GM12878 (cell line): Measurements from ENCODE around the gene MST1. TPM values are rescaled to one million over a fixed set of nuclear protein-coding genes. Genes with fewer than 3 reads are reported as not detected.
"Not testable (repeated sequence)": the region's sequence is repeated elsewhere in the genome, so short reads cannot be mapped to it uniquely, and the experiment has no call there.

Experiments used
- ATAC-seq: fragments of 200-7000 bp; cut with Tn5 transposase; 3 replicates; pipeline ENCODE4 v1.9.1; 2020; ENCODE audit warnings: mild to moderate bottlenecking, moderate library complexity
- BruUV-seq: library from RNA; stranded (reverse); fragments of 400-500 nt; replicated peaks from 2 replicates; lab custom pipeline; 2021; lab: Mats Ljungman, UMichigan
- CTCF ChIA-PET: fragments of 300-600 bp; sonication (Branson Sonifier 250); formaldehyde crosslinking; extraction: SDS; loops from one replicate; lab custom pipeline; 2021; ENCODE audit warnings: inconsistent platforms; lab: Yijun Ruan, JAX
- POLR2A ChIA-PET: fragments of 350-600 bp; formaldehyde crosslinking; extraction: SDS; loops from one replicate; lab custom pipeline; 2021; ENCODE audit warnings: inconsistent platforms; lab: Charles Lee
- RAD21 ChIA-PET: fragments of 300-600 bp; sonication (Branson Sonifier 250); formaldehyde crosslinking; loops from one replicate; lab custom pipeline; 2023; ENCODE audit warnings: antibody characterized with exemption; ENCODE audit not compliant: unreplicated experiment; lab: Charles Lee
- SMC1A ChIA-PET: fragments of 300-600 bp; sonication (Branson Sonifier 250); formaldehyde crosslinking; loops from one replicate; lab custom pipeline; 2023; ENCODE audit not compliant: unreplicated experiment, uncharacterized antibody; lab: Charles Lee
- DNase-seq: peaks from one replicate; pipeline ENCODE4 v3.0.0-alpha.2; 2011; ENCODE audit warnings: low read depth, low spot score
- FAIRE-seq: peaks from 3 replicates; lab custom pipeline; 2011; peaks lifted over from hg19 to GRCh38; lab: Jason Lieb, UNC
- H2AFZ ChIP-seq: 2 replicates; pipeline ENCODE4 v1.6.0; 2011; ENCODE audit warnings: low read depth, low read length, control low read depth; ENCODE audit not compliant: control insufficient read depth
- H3K27ac ChIP-seq: 2 replicates; pipeline ENCODE4 v1.5.1; 2011; ENCODE audit warnings: control low read depth; ENCODE audit not compliant: control insufficient read depth, insufficient read depth
- H3K27me3 ChIP-seq, 2 experiments: replicated peaks in 1 of 2; 2 replicates each; pipeline versions ENCODE4 v1.6.0 to v1.6.1; 2011; ENCODE audit warnings: low read length in 1 of 2; ENCODE audit not compliant: control insufficient read depth in 2 of 2, insufficient read depth in 2 of 2
- H3K36me3 ChIP-seq, 2 experiments: 2 replicates each; pipeline ENCODE4 v1.5.1; 2011; ENCODE audit warnings: low read length in 1 of 2; ENCODE audit not compliant: control insufficient read depth in 2 of 2, insufficient read depth in 2 of 2
- H3K4me1 ChIP-seq: 2 replicates; pipeline ENCODE4 v1.6.1; 2011; ENCODE audit warnings: mild to moderate bottlenecking, low read length, moderate library complexity, mixed read lengths; ENCODE audit not compliant: control insufficient read depth, insufficient read depth
- H3K4me2 ChIP-seq: 2 replicates; pipeline ENCODE4 v1.6.0; 2011; ENCODE audit warnings: control low read depth; ENCODE audit not compliant: control insufficient read depth, insufficient read depth
- H3K4me3 ChIP-seq: fragments of 200-600 bp; sonication (generic); 2 replicates; pipeline ENCODE4 v1.5.1; 2016
- H3K79me2 ChIP-seq: 2 replicates; pipeline ENCODE4 v1.6.0; 2011; ENCODE audit warnings: low read length; ENCODE audit not compliant: control insufficient read depth, insufficient read depth
- H3K9ac ChIP-seq: 2 replicates; pipeline ENCODE4 v1.8.0; 2011; ENCODE audit warnings: low read length, control low read depth, mixed read lengths; ENCODE audit not compliant: control insufficient read depth, insufficient read depth
- H3K9me3 ChIP-seq: replicated peaks from 3 replicates; pipeline ENCODE4 v1.5.1; 2011; ENCODE audit warnings: mild to moderate bottlenecking, low read length; ENCODE audit not compliant: control insufficient read depth, insufficient read depth
- H4K20me1 ChIP-seq: 2 replicates; pipeline ENCODE4 v1.6.0; 2011; ENCODE audit not compliant: control insufficient read depth, insufficient read depth
- ZSCAN29 ChIP-seq: fragments of 450-650 bp; IDR thresholded peaks from 2 replicates; pipeline ENCODE4 v1.6.1; 2017; ENCODE audit warnings: mild to moderate bottlenecking, moderate library complexity
- WGBS: methylation state at CpG from one replicate; pipeline ENCODE4 v1.1.6; 2016; ENCODE audit warnings: low lambda C conversion rate; ENCODE audit not compliant: insufficient replicate concordance, insufficient coverage; ENCODE audit errors: missing lambda C conversion rate; 5-methylcytosine and 5-hydroxymethylcytosine counted together
- in situ Hi-C: fragments of 300-500 bp; cut with MboI; formaldehyde crosslinking; loops from 9 replicates; pipeline ENCODE4 v1.14.3; 2018; ENCODE audit warnings: mixed read lengths
- intact Hi-C: fragments of 100-400 bp; cut with micrococcal nuclease; formaldehyde crosslinking; loops from one replicate; pipeline ENCODE4 v1.14.2; 2022; ENCODE audit not compliant: unreplicated experiment
- polyA plus RNA-seq, 11 experiments: library from polyadenylated mRNA; depleted of rRNA in 4 of 11; unstranded in 6 of 11; stranded (reverse) in 5 of 11; fragments of >200 nt; fragmentation: Nextera tagmentation in 4 of 11; fragmentation: Illumina TruSeq in 1 of 11; extraction: Ambion mirVana in 4 of 11; extraction: Trizol in 1 of 11; gene quantifications; 1 replicate in 1 of 11; 2 replicates in 10 of 11; pipeline versions ENCODE4 v1.2.1 to v1.2.3, GENCODE V29; 2011 to 2016; ENCODE audit warnings: inconsistent platforms in 2 of 11, missing spikeins in 2 of 11, low read depth in 1 of 11
- total RNA-seq, 4 experiments: library from RNA; depleted of rRNA in 3 of 4; stranded (reverse); fragments of >200 nt in 3 of 4; fragmentation: Illumina TruSeq in 1 of 4; extraction: Trizol in 1 of 4; gene quantifications; 2 replicates each; pipeline versions ENCODE4 v1.2.1 to v1.2.3, GENCODE V29; 2013 to 2021
- TF ChIP-seq, protein P1 (sequence below): IDR thresholded peaks from 2 replicates; pipeline ENCODE4 v1.6.1; 2011; ENCODE audit warnings: borderline replicate concordance, low read depth, mild to moderate bottlenecking, moderate library complexity, low read length; ENCODE audit not compliant: insufficient read depth, poor library complexity, severe bottlenecking

Gene MST1
- total and polyA plus RNA-seq, 10 of the 15 experiments (the other 5 are each of a cell fraction or from before 2014, with no cell fraction given): 1.2 to 25.5 (median 4.1) TPM

DNA sequence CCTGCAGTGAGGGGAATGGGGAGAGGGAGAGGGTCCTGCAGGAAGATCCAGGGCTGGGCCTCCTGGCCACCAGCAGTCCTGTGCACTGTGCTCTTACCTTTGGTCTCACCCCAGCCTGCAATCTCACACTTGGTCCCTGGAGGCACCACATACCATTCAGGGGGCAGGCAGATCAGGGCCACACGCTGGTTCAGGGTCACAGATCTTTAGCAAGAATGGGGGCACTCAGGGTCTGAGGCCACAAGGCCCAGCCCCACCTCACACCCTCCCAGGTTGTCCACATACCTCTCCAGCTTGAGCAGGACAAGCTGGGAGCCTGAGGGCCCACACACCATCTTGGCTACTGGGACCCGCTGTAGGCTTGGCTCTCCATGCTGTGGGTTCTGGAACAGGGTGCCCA lies 4.8 kb downstream of the MST1 start:
- RAD21 ChIA-PET, H3K9ac ChIP-seq, H3K4me1 ChIP-seq, POLR2A ChIA-PET, in situ Hi-C loops, CTCF ChIA-PET, ATAC-seq, FAIRE-seq, H3K79me2 ChIP-seq, H3K27ac ChIP-seq, H3K4me2 ChIP-seq, DNase-seq, H3K4me3 ChIP-seq, intact Hi-C loops, BruUV-seq, H3K9me3 ChIP-seq, SMC1A ChIA-PET, H4K20me1 ChIP-seq, H2AFZ ChIP-seq, H3K27me3 ChIP-seq: not testable (repeated sequence)
- 100% methylated on average over 2 of the region's 2 CpGs for WGBS
- H3K36me3 ChIP-seq: peaks cover 11 to 26% of the 10 kb centered on the region in 2 experiments; a peak in 3 of 4 replicates

DNA sequence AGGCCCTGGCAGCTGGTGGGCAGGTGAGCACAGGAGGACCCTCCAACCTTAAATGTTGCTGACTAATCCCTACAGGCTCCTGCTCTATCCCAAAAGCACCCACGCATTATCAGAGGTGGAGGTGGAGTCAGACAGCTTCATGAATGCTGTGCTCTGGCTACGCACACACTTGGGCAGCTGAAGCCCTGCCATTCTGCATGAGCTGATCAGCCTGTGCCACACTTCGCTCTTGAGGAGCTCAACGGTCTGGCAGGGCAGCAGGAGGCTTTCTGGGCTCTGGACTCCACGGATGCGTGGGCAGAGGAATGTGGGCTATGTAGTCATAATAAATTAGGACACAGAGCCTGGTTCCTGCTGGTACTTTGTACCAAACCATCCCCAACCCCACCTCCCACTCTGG lies 6.1 kb downstream of the MST1 start:
- CTCF ChIA-PET: no interaction called here
- in situ Hi-C loops: no loop called here
- H3K36me3 ChIP-seq: peaks cover 18 to 31% of the 10 kb centered on the region in 2 experiments; a peak in 3 of 4 replicates

More for the DNA sequence above, 6.1 kb downstream of the MST1 start:
- ATAC-seq (no peak), FAIRE-seq (no peak), DNase-seq (no peak)
- H3K27ac ChIP-seq: no peak overlapping the region
- H2AFZ ChIP-seq: no peak overlapping the region
- H3K27me3 ChIP-seq: no peaks in the 10 kb centered on the region
- H3K9me3 ChIP-seq: no peaks in the 10 kb centered on the region
- no peaks in the 10 kb centered on the region; the same call in 1 of the 2 replicates for H3K4me1 ChIP-seq
- H4K20me1 ChIP-seq: no peaks in the 10 kb centered on the region
- BruUV-seq: no TSS peak
- H3K4me2 ChIP-seq: no peak overlapping the region
- RAD21 ChIA-PET: no interaction called here
- SMC1A ChIA-PET: no interaction called here
- no peaks in the 10 kb centered on the region; the same call in 1 of the 2 replicates for H3K79me2 ChIP-seq
- POLR2A ChIA-PET: no interaction called here
- TF ChIP-seq, protein P1, sequence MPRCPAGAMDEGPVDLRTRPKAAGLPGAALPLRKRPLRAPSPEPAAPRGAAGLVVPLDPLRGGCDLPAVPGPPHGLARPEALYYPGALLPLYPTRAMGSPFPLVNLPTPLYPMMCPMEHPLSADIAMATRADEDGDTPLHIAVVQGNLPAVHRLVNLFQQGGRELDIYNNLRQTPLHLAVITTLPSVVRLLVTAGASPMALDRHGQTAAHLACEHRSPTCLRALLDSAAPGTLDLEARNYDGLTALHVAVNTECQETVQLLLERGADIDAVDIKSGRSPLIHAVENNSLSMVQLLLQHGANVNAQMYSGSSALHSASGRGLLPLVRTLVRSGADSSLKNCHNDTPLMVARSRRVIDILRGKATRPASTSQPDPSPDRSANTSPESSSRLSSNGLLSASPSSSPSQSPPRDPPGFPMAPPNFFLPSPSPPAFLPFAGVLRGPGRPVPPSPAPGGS: no peak
- no peak for TF ChIP-seq ZSCAN29
- no peak overlapping the region for H3K4me3 ChIP-seq
- intact Hi-C loops: no loop called here
- 94% methylated on average over 6 of the region's 6 CpGs for WGBS
- no peak overlapping the region for H3K9ac ChIP-seq
